ENCODE data around the gene PMPCB. TPM values are rescaled to one million over a fixed set of nuclear protein-coding genes. Genes with fewer than 3 reads are reported as not detected.

PMPCB gene
- total RNA-seq, 1 experiment from 2014 or later = 101 TPM

DNA sequence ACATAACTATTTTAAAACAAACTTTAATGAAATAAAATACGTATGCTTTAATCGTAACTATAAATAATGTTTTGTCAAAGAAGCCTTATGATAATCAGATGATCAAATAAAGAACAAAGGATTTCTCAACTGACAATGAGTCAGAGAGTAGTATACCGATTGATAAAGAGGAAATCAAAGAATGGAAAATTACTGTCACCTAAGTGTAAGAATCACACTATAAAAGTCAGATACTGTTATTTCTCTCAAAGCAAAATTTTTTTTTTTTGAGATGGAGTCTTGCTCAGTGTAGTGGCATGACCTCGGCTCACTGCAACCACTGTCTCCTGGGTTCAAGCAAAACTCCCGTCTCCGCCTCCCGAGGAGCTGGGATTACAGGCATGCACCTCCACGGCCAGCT lies 28.5 kb downstream of the PMPCB start:
- DNase-seq (ENCODE audit: low spot score) = no peak

- no peak for DNase-seq (ENCODE audit: low spot score)
Measured at GRCh38 chr7:103336761-103337160, 39.5 kb downstream of the PMPCB start.

GRCh38 chr7:103338864-103339263 lies 41.6 kb downstream of the PMPCB start:
- DNase-seq (ENCODE audit: low spot score) = no peak

GRCh38 chr7:103341466-103341865 lies 44.2 kb downstream of the PMPCB start:
- DNase-seq (ENCODE audit: low spot score) = no peak

- no peak for DNase-seq (ENCODE audit: low spot score)
Measured at GRCh38 chr7:103343332-103343731, 46.1 kb downstream of the PMPCB start.

- no peak for DNase-seq (ENCODE audit: low spot score)
Measured at GRCh38 chr7:103343758-103344452, 46.7 kb downstream of the PMPCB start.

DNA sequence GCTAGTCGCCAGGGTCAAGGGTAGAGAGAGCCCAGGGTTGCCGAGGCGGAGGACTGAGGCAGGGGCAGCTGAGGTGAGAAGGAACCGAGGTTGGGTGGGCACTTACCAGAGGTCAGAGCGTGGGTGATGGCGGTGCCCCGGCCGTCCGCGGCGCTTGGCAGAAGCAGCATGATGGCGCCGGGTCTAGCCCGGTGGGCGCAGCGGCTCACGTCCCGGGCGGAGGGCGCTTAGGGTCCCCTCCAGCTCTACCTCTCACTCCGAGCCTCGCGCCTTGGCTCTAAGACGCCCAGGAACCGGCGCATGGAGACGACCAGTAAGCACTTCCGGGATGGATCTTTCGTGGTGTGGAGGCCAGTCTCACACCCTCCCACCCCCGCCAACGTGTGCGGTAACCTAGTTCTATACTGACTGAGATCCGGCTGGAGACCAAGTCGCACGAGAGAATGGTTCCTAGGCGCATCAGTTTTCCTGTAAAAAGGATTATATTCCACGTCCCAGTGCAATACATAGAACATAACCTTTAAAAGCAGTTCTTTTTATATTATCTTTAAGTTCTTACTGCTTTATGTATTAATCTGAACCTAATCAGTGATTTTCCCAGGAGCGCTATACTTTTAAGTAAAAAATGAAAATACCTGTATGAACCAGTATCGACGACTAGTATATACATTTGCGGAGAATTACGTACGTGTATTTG lies 47.4 kb downstream of the PMPCB start, which contains the start of gene DNAJC2:
Gene DNAJC2, minus strand, starts transcription at position 315 of the 697 bp plus-strand sequence. Its CDS starts 145 bp downstream, at position 170.
- peak; percentile 94 for DNase-seq (ENCODE audit: low spot score)

- no peak for DNase-seq (ENCODE audit: low spot score)
Measured at GRCh38 chr7:103346396-103346795, 49.2 kb downstream of the PMPCB start.

DNA sequence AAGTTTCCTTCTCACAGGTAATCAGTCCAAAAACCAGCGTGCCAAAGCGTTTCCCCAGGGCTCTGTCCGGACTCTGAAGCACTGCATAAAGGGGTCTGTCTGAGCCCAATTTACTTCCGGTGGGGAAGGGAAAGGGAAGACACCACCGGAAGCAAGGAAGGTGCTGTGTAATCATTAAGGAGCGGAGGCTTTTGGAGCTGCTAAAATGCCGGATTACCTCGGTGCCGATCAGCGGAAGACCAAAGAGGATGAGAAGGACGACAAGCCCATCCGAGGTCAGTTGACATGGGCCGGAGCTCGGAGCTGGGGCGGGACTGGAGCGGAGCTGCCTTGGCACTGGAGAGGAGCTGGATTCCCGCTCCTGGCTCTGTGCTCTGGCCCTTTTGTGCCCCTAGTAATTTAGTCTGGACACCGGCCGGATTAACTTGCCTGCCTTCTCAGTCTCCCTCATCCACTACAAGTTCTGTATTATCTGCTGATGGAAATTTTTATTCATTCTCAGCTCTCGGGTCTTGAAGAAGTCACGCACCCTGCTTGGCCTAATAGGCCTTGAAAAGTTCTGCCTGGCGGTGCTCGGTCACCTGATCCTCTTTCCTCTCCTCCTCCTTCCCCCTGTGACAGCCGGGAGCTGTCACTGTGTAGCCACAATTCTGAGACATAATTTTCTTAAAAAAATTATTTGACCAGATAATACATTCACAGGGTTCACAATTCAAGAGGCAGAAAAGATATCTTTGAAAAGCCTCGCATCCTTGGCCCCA lies 50.5 kb downstream of the PMPCB start, which contains the start of gene PSMC2:
Gene PSMC2, plus strand, starts transcription at position 137 of the 761 bp plus-strand sequence. Its CDS starts 69 bp downstream, at position 206.
- DNase-seq (ENCODE audit: low spot score) = peak; percentile 89

DNA sequence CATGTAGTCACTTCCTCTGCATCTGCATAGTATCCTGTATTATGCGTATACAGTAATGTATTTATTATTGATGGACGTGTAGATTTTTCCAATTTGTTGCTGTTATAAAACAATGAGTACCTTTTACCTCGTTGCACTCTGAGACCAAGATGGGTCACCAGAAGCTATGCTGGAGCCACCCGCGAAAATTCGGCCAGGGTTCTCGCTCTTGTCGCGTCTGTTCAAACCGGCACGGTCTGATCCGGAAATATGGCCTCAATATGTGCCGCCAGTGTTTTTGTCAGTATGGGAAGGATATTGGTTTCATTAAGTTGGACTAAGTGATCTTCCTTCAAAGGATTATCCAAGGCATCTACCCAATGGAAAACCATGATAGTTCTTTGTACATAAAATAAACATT lies 51.2 kb downstream of the PMPCB start:
- no peak for DNase-seq (ENCODE audit: low spot score)

GRCh38 chr7:103348959-103349358 lies 51.7 kb downstream of the PMPCB start:
- no peak for DNase-seq (ENCODE audit: low spot score)

GRCh38 chr7:103349805-103350204 lies 52.6 kb downstream of the PMPCB start:
- DNase-seq (ENCODE audit: low spot score) = no peak

Other genes with a start within 250 kb of the PMPCB start
- gene FBXL13, start 222.6 kb upstream of the PMPCB start, total RNA-seq (2014; rRNA removed; shearing (Covaris generic)) = 0.08 and 0.50 TPM in 2 replicates
- gene ARMC10, start 222.3 kb upstream of the PMPCB start, total RNA-seq (2014; rRNA removed; shearing (Covaris generic)) = 50.7 and 57.7 TPM in 2 replicates
- gene NAPEPLD, start 148.3 kb upstream of the PMPCB start, total RNA-seq (2014; rRNA removed; shearing (Covaris generic)) = 3.6 and 5.0 TPM in 2 replicates
- gene DNAJC2, start 47.3 kb downstream of the PMPCB start, total RNA-seq (2014; rRNA removed; shearing (Covaris generic)) = 20.6 and 22.8 TPM in 2 replicates
- 415 and 457 TPM in 2 replicates for gene PSMC2, start 50.2 kb downstream of the PMPCB start, total RNA-seq (2014; rRNA removed; shearing (Covaris generic))
- not detected in 2 replicates for gene SLC26A5, start 148.8 kb downstream of the PMPCB start, total RNA-seq (2014; rRNA removed; shearing (Covaris generic))

Measured in H4 (cell line).